Gastroesophageal sphincter (tissue), 3 donors: Measurements from ENCODE around the gene CLEC19A.

Experiments used
- CTCF ChIP-seq, 4 experiments: fragments of 200-600 bp in 2 of 4; fragments of 450-650 bp in 2 of 4; sonication (generic) in 1 of 4; IDR thresholded peaks; one replicate each; pipeline ENCODE4 v1.5.1; 2017 to 2019; ENCODE audit warnings: antibody characterized with exemption in 4 of 4, mild to moderate bottlenecking in 2 of 4, moderate library complexity in 2 of 4
- POLR2A ChIP-seq, 2 donors: fragments of 450-650 bp; IDR thresholded peaks; one replicate each; pipeline ENCODE4 v1.6.1; 2017; ENCODE audit warnings: antibody characterized with exemption in 2 of 2, mild to moderate bottlenecking in 2 of 2, moderate library complexity in 1 of 2
- POLR2AphosphoS5 ChIP-seq: sonication (generic); formaldehyde crosslinking; IDR thresholded peaks from one replicate; pipeline ENCODE4 v1.6.1; 2017; ENCODE audit warnings: antibody characterized with exemption

GRCh38 chr16:19265380-19265930, 20.1 kb upstream of the CLEC19A start:
- TF ChIP-seq CTCF (IDR thresholded peaks at IDR 0.05) (no peak), POLR2A (IDR thresholded peaks at IDR 0.05) (no peak), POLR2AphosphoS5 (no peak)
